Activated CD8-positive, alpha-beta memory T cell treated with anti-CD3 and anti-CD28 coated beads, Interleukin-2, amount 10 ng/mL, durations not matched to agents 7 days and 5 days (primary cell): ENCODE measurements around the gene MYT1. TPM values are rescaled to one million over a fixed set of nuclear protein-coding genes. Genes with fewer than 3 reads are reported as not detected.

ENCODE experiments used
- ATAC-seq: fragments of 150-1000 bp; cut with Tn5 transposase; one replicate; pipeline ENCODE4 v1.10.0; 2021; ENCODE audit warnings: moderate library complexity
- CTCF ChIA-PET: fragments of 350-600 bp; sonication (Branson Sonifier 250); formaldehyde crosslinking; loops from one replicate; lab custom pipeline; 2021; ENCODE audit warnings: antibody characterized with exemption; lab: Charles Lee
- DNase-seq: peaks from one replicate; pipeline ENCODE4 v3.0.0-alpha.2; 2020
- H3K27ac Mint-ChIP-seq: one replicate; pipeline ENCODE4 v1.8.0; 2021; ENCODE audit warnings: mild to moderate bottlenecking, mixed read lengths
- H3K27me3 Mint-ChIP-seq: one replicate; pipeline ENCODE4 v1.8.0; 2021; ENCODE audit warnings: mixed read lengths
- H3K36me3 Mint-ChIP-seq: one replicate; pipeline ENCODE4 v1.8.0; 2021; ENCODE audit warnings: mild to moderate bottlenecking, mixed read lengths
- H3K4me1 Mint-ChIP-seq: one replicate; pipeline ENCODE4 v1.8.0; 2021; ENCODE audit warnings: mixed read lengths
- H3K4me3 Mint-ChIP-seq: one replicate; pipeline ENCODE4 v1.8.0; 2021; ENCODE audit warnings: mild to moderate bottlenecking, moderate library complexity, mixed read lengths
- H3K9me3 Mint-ChIP-seq: one replicate; pipeline ENCODE4 v1.8.0; 2022; ENCODE audit warnings: low read depth, mixed read lengths
- total RNA-seq, 2 experiments: library from RNA; stranded (reverse); gene quantifications; one replicate each; pipeline ENCODE4 v1.2.3, GENCODE V29; 2021

Gene MYT1
- total RNA-seq, 2 experiments from 2014 or later, result not detected

DNA sequence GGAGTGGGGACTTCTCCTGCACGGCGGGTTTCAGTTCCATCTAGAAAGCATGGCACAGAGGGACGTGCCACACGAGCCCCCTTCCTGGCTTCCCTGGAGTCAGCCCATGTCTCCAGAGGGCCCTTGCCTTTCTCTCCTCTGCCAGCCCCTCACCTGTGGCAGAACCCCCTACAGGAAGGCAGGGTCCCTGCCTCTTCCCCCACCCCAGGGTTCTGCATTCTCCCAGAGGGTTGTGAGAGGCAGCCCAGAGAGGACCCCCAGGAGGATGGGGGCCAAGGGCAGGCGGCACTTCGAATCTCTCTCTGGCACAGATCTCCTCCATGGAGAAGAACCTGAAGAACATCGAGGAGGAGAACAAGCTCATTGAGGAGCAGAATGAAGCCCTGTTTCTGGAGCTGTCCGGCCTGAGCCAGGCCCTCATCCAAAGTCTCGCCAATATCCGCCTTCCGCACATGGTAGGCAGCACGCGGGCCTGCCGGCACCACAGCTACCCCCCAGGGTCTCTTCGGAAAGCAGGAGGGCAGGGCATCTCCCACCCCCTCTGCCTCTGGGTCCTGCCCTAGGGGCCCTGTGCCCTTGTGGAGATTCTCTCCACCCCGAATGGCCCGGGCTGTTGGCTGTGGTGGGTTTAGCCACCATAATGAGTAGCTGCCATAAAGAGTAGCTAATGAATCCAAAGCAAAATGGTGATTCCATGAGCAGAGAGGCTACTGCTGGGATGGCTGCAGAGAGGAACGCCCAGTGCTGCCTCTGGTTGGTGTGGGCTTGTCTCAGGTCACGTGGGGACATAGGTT, 75.4 kb downstream of the MYT1 start:
- ATAC-seq, result no peak
- Mint-ChIP-seq H3K27ac (no peak overlapping the region), H3K9me3 (no peaks in the 10 kb centered on the region), H3K4me3 (no peak overlapping the region), H3K36me3 (no peaks in the 10 kb centered on the region), H3K27me3 (peaks cover 11% of the 10 kb centered on the region), H3K4me1 (no peaks in the 10 kb centered on the region)
- no peak for DNase-seq
- CTCF ChIA-PET, result interaction anchor here (1.0 kb wide), 1 partner anchor 35 kb away, joined by 3 read pairs; no protein-coding TSS in a partner anchor

DNA sequence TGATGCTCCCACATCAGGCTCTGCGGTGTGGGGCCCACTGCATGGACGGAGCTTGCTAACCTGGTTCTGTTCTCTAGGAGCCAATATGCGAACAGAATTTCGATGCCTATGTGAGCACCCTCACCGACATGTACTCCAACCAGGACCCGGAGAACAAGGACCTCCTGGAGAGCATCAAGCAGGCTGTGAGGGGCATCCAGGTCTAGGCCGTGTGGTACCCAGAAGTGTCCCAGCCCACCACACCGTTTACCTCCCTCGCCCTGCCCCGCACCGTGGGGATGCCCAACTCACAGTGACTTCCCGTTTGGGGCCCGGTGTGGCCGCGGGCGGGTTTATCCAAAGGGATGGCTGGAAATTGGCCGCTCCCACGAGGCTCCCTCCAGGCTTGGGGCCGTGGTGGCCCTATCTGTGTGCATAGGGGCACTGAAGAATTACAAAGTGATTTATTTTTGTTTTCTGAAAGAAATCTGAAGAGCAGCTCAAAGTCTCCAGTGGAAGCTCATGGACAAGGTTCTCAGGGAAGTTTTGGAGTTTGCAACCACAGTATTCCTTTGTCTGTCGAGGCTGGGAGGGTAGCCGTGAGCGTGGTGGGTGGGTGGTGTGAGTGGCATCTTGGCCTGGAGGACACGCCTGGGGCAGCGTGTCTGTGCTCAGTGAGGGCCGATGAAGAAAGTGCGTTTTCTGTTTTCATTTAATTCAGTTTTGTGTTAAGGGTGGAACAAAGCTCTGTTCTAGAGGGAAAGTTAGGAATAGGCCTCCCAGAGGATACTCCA, 76.2 kb downstream of the MYT1 start:
- Mint-ChIP-seq H3K36me3 (no peaks in the 10 kb centered on the region), H3K27me3 (peaks cover 11% of the 10 kb centered on the region), H3K4me3 (no peak overlapping the region), H3K4me1 (no peaks in the 10 kb centered on the region), H3K27ac (no peak overlapping the region), H3K9me3 (no peaks in the 10 kb centered on the region)
- DNase-seq (no peak), ATAC-seq (no peak)
- CTCF ChIA-PET, result interaction anchor here (1.0 kb wide), 1 partner anchor 35 kb away, joined by 3 read pairs; no protein-coding TSS in a partner anchor

DNA sequence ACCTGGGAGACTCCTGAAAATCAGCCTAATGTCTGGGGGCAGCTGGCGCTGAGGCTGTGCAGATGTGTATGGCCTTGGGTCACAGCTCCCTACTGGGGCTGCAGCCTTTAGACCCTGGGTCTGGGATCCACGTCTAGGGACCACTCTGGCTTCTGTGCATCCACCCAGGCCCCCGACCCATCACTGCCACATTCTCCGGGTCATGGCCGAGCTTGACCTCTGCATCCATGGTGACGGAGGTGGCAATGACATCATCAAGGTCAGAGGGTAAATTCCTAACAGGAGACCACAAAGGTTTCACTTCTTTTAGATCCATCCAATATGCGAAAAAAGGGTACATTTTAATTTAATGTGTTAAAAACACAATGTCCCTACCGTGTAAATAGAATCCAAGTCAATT, 76.8 kb downstream of the MYT1 start:
- Mint-ChIP-seq H3K27ac (no peak overlapping the region), H3K4me1 (no peaks in the 10 kb centered on the region), H3K9me3 (no peaks in the 10 kb centered on the region), H3K27me3 (peaks cover 13% of the 10 kb centered on the region), H3K36me3 (no peaks in the 10 kb centered on the region), H3K4me3 (no peak overlapping the region)
- DNase-seq (no peak), ATAC-seq (no peak)
- CTCF ChIA-PET, result no interaction called here

DNA sequence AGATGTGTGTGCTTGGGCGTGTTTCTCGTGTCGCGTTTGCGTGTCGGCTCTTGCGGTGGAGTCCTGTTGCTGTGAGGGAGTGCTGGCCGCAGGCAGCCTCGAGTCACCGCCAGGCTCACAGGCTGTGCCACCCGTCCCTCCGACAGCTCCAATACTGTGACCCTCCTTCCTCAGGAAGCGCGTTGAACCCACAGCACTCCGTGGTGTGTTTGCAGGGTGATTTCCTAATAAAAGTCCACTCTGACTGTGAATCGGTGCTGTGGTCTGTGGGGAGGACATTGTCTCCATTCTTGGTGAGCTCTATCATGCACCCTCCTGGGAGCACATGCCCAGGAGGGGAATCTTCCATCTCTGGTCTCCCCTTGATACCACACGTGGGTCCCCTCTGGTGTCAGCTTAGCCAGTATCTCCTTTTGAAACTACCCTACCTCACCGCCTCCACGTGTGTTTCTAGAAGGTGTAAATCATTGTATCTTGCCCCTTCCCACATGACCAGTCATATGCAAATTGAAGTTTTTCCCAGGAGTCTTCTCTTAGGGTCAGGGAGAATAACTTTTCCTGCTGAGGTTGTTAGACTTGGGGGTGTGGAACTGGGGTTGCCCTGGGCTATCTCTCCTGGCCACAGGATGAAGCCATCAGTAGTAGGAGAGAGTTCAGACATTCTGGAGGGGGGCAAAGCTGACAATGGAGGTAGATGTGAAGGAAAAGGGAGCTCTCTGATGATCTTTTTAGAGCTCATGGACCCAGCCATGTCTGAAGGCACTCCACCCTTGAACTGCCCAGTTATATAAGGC, 77.9 kb downstream of the MYT1 start:
- Mint-ChIP-seq H3K4me3 (no peak overlapping the region), H3K4me1 (no peaks in the 10 kb centered on the region), H3K9me3 (no peaks in the 10 kb centered on the region), H3K36me3 (no peaks in the 10 kb centered on the region), H3K27ac (no peak overlapping the region), H3K27me3 (peaks cover 16% of the 10 kb centered on the region)
- CTCF ChIA-PET, result interaction anchor here (1.1 kb wide), 1 partner anchor 14 kb away, joined by 3 read pairs; the partner anchor contains the start of gene PCMTD2
- DNase-seq (no peak), ATAC-seq (no peak)

DNA sequence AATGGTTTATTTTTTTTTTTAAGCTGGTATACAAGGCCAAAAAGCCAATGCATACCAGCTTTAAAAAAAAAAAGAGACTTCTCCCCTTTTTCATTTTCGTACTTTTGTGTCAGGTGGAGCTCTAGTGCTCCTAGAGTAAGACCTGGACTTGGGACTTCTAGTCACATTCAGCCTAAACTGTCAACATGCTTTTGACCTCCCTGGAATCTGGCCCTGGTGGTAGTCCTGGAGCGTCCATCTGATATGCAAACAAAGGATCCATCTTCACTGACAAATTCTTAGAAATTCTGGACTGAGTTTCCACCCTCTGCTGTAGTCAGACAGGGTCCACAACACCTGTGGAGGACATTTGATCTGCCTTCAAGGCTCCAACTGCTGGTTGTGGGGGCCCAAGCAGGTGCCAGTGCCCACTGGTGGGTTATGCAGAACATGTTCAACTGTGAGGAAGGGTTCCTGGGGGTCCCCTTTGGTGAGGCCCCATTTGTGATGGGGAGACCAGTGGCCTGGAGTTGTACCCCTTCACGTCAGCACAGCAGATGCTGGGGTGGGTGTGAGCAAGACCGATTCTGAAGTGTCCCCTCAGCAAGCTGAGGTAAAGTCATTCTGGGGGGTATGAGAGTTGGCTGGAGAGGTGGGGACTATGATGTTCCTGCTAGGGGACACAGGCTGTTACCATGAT, 78.7 kb downstream of the MYT1 start:
- ATAC-seq (no peak), DNase-seq (no peak)
- Mint-ChIP-seq H3K36me3 (no peaks in the 10 kb centered on the region), H3K4me1 (no peaks in the 10 kb centered on the region), H3K27ac (no peak overlapping the region), H3K9me3 (no peaks in the 10 kb centered on the region), H3K27me3 (peaks cover 16% of the 10 kb centered on the region), H3K4me3 (no peak overlapping the region)
- CTCF ChIA-PET, result interaction anchor here (1.1 to 1.2 kb wide), 2 partner anchors 13 to 43 kb away, joined by 3 read pairs; partner anchors contain the start of gene PCMTD2

DNA sequence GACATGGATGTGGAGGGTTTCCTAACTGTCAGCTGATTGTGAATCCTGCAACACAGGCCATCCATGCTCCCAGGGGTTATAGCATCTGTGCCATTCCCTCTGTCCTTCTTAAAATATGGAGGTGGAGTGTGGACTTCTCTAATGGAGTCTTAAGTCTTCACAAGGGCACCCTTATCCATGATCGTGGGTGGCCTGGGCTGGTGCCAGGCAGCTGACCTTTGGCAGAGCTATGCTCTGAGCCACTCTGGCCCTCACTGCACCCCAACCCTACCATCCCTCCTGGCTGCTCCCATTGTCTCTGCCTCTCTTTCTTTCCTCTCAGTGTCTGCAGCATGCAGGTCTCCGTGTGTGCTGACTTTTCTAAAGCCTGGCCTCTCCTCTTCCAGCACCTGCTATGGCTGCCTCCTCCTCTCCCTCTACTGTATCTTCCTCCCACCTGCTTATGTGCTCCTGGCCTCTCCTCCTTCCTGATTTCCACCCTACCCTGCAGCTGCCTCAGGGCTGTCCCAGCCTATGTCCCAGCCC, 80.1 kb downstream of the MYT1 start:
- Mint-ChIP-seq H3K27ac (no peak overlapping the region), H3K4me1 (no peaks in the 10 kb centered on the region), H3K36me3 (no peaks in the 10 kb centered on the region), H3K9me3 (no peaks in the 10 kb centered on the region), H3K4me3 (no peak overlapping the region), H3K27me3 (peaks cover 16% of the 10 kb centered on the region)
- DNase-seq, result no peak
- ATAC-seq, result no peak
- CTCF ChIA-PET, result no interaction called here

DNA sequence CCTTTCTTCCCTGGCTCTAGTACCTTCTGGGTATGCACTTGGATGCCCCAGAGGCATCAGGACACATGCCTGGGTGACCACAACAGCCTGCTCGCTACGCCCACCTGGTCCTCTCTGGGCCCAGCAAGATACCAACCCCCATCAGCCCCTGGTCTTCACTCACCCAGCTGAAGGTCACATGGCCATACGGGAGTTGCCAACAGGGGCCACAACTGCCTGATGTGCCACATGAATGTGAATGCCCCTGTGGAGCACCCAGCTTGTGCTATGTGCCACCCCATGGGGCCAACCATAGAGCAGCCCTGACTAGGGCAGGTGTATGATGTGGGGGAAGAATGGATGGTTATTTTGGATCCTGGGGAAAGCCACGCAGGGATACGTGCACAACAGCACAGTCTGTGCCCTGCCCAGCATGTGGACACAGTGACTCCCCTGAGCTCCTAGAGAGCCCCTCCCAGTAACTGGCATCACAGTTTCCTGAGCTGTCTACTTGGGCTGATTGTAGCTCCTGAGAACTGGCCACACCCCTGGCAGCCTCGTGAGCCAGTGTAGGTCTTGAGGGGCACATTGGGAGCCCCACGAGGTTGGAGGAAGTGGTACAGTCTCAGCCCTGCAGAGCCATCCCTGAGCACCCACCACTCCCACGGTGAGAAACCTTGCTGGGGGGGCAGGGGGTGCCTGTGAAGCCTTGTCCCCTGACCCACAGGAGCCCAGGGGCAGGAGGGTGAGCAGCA, 80.8 kb downstream of the MYT1 start:
- DNase-seq (no peak), ATAC-seq (no peak)
- Mint-ChIP-seq H3K27ac (no peak overlapping the region), H3K36me3 (no peaks in the 10 kb centered on the region), H3K27me3 (peaks cover 19% of the 10 kb centered on the region), H3K4me3 (no peak overlapping the region), H3K4me1 (no peaks in the 10 kb centered on the region), H3K9me3 (no peaks in the 10 kb centered on the region)
- CTCF ChIA-PET, result no interaction called here

DNA sequence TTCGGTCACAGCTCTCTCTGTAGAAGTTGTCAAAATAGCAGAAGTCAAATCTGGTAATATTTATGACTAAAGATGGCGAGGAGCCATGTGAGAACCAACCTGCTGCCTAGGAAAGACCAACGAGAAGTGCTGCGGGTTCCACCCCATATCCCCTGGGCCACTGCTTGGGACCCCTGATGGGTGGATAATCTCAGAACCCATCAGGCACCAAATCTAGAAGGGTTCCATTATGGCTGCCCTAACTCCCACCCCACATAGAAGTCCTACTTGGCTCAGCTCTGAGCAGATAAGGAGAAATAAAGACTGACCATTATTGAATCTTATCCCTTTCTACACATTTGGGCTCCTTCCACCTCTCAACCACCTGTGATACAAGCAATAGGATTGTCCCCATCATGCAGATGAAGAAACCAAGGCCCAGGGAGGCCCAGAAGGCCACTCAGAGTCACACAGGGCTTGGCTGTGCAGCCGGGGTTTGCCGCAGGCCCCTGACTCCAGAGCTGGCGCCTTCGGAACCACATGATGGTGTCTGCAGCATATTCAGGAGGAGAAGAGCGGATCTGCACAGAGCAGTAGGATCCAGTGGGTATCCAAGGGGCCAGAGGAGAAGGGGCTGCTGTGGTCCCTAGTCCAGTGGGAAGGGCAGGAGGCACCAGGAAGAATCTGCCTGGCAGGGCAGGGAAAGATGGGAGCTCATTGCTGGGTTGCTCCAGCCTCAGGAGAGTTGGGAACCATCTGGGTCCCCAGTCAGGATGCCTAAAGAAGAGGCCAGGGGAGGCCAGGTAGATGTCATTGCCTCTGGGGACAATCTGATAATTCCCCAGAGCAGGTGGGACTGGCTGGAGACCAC, 81.7 kb downstream of the MYT1 start:
- ATAC-seq, result no peak
- peaks cover 28% of the 10 kb centered on the region for H3K27me3 Mint-ChIP-seq
- CTCF ChIA-PET, result no interaction called here

DNA sequence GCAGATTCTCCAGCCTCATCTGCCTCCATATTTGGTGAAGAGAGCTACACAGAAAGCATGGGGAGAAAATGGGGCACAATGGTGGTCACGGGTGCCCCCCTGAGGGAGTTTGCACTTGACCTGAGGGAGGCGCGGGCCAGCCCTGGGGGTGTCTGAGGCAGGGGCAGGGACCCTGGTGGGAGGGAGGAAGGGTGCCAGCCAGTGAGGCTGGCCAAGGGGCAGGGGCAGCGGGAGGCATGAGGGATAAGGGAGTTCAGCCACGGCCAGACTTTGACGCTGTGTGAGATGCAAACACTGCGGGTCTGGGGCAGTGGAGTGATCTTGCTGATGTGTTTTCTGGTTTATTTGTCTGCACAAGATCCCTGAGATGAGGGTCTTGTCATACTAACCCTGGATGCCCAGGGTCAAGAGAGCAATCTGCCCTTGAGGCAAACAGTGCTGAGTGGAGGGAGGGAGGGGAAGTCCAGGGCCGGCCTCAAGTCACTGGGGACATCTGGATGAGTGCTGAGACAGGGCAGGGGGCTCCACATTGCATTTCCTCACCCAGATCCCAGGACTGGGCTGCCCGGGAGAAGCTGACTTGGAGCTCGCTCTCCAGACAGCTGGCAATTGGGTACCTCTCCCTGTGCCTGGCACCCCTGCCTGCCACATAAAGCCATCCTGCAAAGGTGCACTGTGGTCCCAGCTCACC, 82.5 kb downstream of the MYT1 start:
- no peak overlapping the region for H3K4me3 Mint-ChIP-seq
- no peak overlapping the region for H3K27ac Mint-ChIP-seq
- CTCF ChIA-PET, result no interaction called here
- H3K27me3 Mint-ChIP-seq, result peaks cover 30% of the 10 kb centered on the region
- no peaks in the 10 kb centered on the region for H3K9me3 Mint-ChIP-seq
- no peaks in the 10 kb centered on the region for H3K36me3 Mint-ChIP-seq
- ATAC-seq, result no peak
- DNase-seq, result no peak
- no peaks in the 10 kb centered on the region for H3K4me1 Mint-ChIP-seq

More for the DNA sequence above, 81.7 kb downstream of the MYT1 start:
- Mint-ChIP-seq H3K36me3 (no peaks in the 10 kb centered on the region), H3K9me3 (no peaks in the 10 kb centered on the region), H3K27ac (no peak overlapping the region), H3K4me3 (no peak overlapping the region), H3K4me1 (no peaks in the 10 kb centered on the region)
- no peak for DNase-seq

DNA sequence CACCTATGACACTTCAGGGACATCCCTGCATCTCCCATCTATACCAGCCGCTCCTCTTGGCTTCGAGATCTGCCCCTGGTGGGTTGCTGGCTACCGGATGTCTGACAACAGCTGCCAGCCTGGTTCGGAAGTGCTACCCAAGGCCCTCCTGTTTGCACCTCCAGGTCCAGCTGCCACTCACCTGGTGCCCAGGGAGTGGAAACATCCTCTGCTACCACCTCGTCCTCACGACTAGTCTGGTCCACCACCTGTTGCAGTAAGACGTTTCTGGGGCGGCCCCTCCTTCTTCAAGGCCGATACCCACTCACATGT, 83.0 kb downstream of the MYT1 start:
- peaks cover 27% of the 10 kb centered on the region for H3K27me3 Mint-ChIP-seq
- no peaks in the 10 kb centered on the region for H3K36me3 Mint-ChIP-seq
- no peak overlapping the region for H3K4me3 Mint-ChIP-seq
- DNase-seq (no peak), ATAC-seq (no peak)
- H3K27ac Mint-ChIP-seq, result no peak overlapping the region
- H3K4me1 Mint-ChIP-seq, result no peaks in the 10 kb centered on the region
- H3K9me3 Mint-ChIP-seq, result no peaks in the 10 kb centered on the region
- CTCF ChIA-PET, result no interaction called here
